H1 (cell line): ENCODE measurements around the gene TTLL5.

Experiments
- CEBPB ChIP-seq: IDR thresholded peaks from 2 replicates; pipeline ENCODE4 v1.6.1; 2012; ENCODE audit warnings: low read depth, low read length
- CTCF ChIP-seq, 3 experiments: IDR thresholded peaks; 1 replicate in 2 of 3; 2 replicates in 1 of 3; pipeline versions ENCODE4 v1.5.1 to v1.6.1; 2011; ENCODE audit warnings: low read length in 3 of 3, mild to moderate bottlenecking in 3 of 3, inconsistent platforms in 2 of 3, low read depth in 1 of 3, moderate library complexity in 1 of 3; ENCODE audit not compliant: insufficient read depth in 1 of 3; ENCODE audit errors: control extremely low read depth in 1 of 3
- EGR1 ChIP-seq: IDR thresholded peaks from 2 replicates; pipeline ENCODE4 v1.6.1; 2011; ENCODE audit warnings: low read depth, low read length, borderline replicate concordance
- NANOG ChIP-seq: IDR thresholded peaks from 2 replicates; pipeline ENCODE4 v1.6.1; 2011; ENCODE audit warnings: low read length, low read depth, mild to moderate bottlenecking, inconsistent platforms; ENCODE audit not compliant: insufficient read depth, poor library complexity, severe bottlenecking
- TAF1 ChIP-seq: IDR thresholded peaks from 2 replicates; pipeline ENCODE4 v1.6.1; 2011; ENCODE audit warnings: mild to moderate bottlenecking, low read depth, low read length

- TF ChIP-seq NANOG = peak; percentile 63
- TF ChIP-seq CEBPB = no peak
- peak; percentile 74 for TF ChIP-seq TAF1
- TF ChIP-seq EGR1 = no peak
- TF ChIP-seq CTCF (IDR thresholded peaks at IDR 0.05; ENCODE audit: control extremely low read depth in 1 of 3, insufficient read depth in 1 of 3, low read depth in 1 of 3, low read length in 3 of 3) = no peak
Observed at GRCh38 chr14:75630695-75631452, 30.2 kb upstream of the TTLL5 start.
